GM12878 (cell line): Measurements from ENCODE around the gene NPLOC4. TPM values are rescaled to one million over a fixed set of nuclear protein-coding genes. Genes with fewer than 3 reads are reported as not detected.

Source experiments
- BHLHE40 ChIP-seq, 2 experiments: fragments of 450-650 bp in 1 of 2; IDR thresholded peaks; 2 replicates each; pipeline ENCODE4 v1.6.1; 2011 to 2017; ENCODE audit warnings: low read depth in 2 of 2, borderline replicate concordance in 1 of 2, improper control_type of control experiment in 1 of 2, low read length in 1 of 2, mild to moderate bottlenecking in 1 of 2
- CBX5 ChIP-seq: sonication (generic); IDR thresholded peaks from 2 replicates; pipeline ENCODE4 v1.6.1; 2016; ENCODE audit warnings: low read depth, moderate library complexity, mild to moderate bottlenecking, inconsistent platforms
- EGR1 ChIP-seq, 2 experiments: IDR thresholded peaks; 1 replicate in 1 of 2; 2 replicates in 1 of 2; pipeline ENCODE4 v1.6.1; 2011 to 2012; ENCODE audit warnings: low read depth in 2 of 2, low read length in 2 of 2, borderline replicate concordance in 1 of 2, mild to moderate bottlenecking in 1 of 2, moderate library complexity in 1 of 2
- HCFC1 ChIP-seq: fragments of 150-350 bp; IDR thresholded peaks from 2 replicates; pipeline ENCODE4 v1.6.1; 2014; ENCODE audit warnings: low read length
- RB1 ChIP-seq: fragments of 450-650 bp; formaldehyde crosslinking; IDR thresholded peaks from 2 replicates; pipeline ENCODE4 v1.6.1; 2017; ENCODE audit warnings: mild to moderate bottlenecking, borderline replicate concordance
- RBBP5 ChIP-seq: fragments of 200-600 bp; sonication (generic); conservative IDR thresholded peaks from 2 replicates; pipeline ENCODE4 v1.6.1; 2016
- SMARCA5 ChIP-seq: fragments of 450-650 bp; IDR thresholded peaks from 2 replicates; pipeline ENCODE4 v1.6.1; 2017; ENCODE audit warnings: mild to moderate bottlenecking
- SREBF2 ChIP-seq: IDR thresholded peaks from 2 replicates; pipeline ENCODE4 v1.6.1; 2012; ENCODE audit warnings: mild to moderate bottlenecking, low read length
- TCF12 ChIP-seq: IDR thresholded peaks from 2 replicates; pipeline ENCODE4 v1.6.1; 2011; ENCODE audit warnings: low read depth, mild to moderate bottlenecking, low read length
- YBX1 ChIP-seq: fragments of 450-650 bp; IDR thresholded peaks from 2 replicates; pipeline ENCODE4 v1.6.1; 2016; ENCODE audit warnings: antibody characterized with exemption
- ZNF384 ChIP-seq: IDR thresholded peaks from 2 replicates; pipeline ENCODE4 v1.6.1; 2012; ENCODE audit warnings: low read depth, mild to moderate bottlenecking, low read length, improper control_type of control experiment, borderline replicate concordance
- polyA plus RNA-seq, 11 experiments: library from polyadenylated mRNA; depleted of rRNA in 4 of 11; unstranded in 6 of 11; stranded (reverse) in 5 of 11; fragments of >200 nt; fragmentation: Nextera tagmentation in 4 of 11; fragmentation: Illumina TruSeq in 1 of 11; extraction: Ambion mirVana in 4 of 11; extraction: Trizol in 1 of 11; gene quantifications; 1 replicate in 1 of 11; 2 replicates in 10 of 11; pipeline versions ENCODE4 v1.2.1 to v1.2.3, GENCODE V29; 2011 to 2016; ENCODE audit warnings: inconsistent platforms in 2 of 11, missing spikeins in 2 of 11, low read depth in 1 of 11
- total RNA-seq, 4 experiments: library from RNA; depleted of rRNA in 3 of 4; stranded (reverse); fragments of >200 nt in 3 of 4; fragmentation: Illumina TruSeq in 1 of 4; extraction: Trizol in 1 of 4; gene quantifications; 2 replicates each; pipeline versions ENCODE4 v1.2.1 to v1.2.3, GENCODE V29; 2013 to 2021
- TF ChIP-seq, protein P1 (sequence below): IDR thresholded peaks from 2 replicates; pipeline ENCODE4 v1.6.1; 2011; ENCODE audit warnings: mild to moderate bottlenecking, low read depth, low read length, moderate library complexity; ENCODE audit not compliant: insufficient replicate concordance
- TF ChIP-seq, protein P2 (sequence below): fragments of 450-650 bp; conservative IDR thresholded peaks from 2 replicates; pipeline ENCODE4 v1.6.1; 2017; ENCODE audit warnings: mild to moderate bottlenecking, moderate library complexity
- TF ChIP-seq, protein P3 (sequence below): IDR thresholded peaks from 2 replicates; pipeline ENCODE4 v1.6.1; 2012; ENCODE audit warnings: low read depth, low read length, improper control_type of control experiment

NPLOC4 gene
- total and polyA plus RNA-seq, 10 of the 15 experiments (the other 5 are each of a cell fraction or from before 2014, with no cell fraction given), result 1.5 to 83.7 (median 45.8) TPM

DNA sequence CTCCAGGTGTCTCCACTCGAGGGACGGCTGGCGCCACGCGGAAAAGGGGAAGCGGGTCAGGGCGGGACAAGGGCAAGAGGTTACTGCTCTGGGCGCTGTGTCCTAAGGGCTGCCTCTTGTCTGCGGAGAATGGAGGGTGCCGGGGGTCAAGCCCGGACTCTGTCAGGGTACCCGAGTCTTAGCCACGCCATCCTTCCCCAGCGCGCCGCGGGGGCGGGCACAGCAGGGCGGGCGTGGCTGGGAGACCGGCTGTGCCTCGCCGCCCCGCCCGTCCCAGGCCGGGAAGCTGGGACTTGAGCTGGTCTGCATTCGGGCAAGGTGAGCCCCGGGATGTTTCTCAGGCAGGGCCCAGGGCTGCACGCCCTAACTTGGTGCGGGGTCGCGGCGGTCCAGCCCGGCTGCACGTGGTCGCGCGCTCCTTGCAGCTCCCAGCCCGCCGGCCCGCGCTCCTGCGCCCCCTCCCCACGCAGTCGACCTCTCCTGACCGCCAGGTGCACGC, 118.1 kb downstream of the NPLOC4 start (continued):
- TF ChIP-seq, protein P1, sequence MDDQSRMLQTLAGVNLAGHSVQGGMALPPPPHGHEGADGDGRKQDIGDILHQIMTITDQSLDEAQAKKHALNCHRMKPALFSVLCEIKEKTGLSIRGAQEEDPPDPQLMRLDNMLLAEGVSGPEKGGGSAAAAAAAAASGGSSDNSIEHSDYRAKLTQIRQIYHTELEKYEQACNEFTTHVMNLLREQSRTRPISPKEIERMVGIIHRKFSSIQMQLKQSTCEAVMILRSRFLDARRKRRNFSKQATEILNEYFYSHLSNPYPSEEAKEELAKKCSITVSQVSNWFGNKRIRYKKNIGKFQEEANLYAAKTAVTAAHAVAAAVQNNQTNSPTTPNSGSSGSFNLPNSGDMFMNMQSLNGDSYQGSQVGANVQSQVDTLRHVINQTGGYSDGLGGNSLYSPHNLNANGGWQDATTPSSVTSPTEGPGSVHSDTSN, result no peak
- TF ChIP-seq SMARCA5 (no peak), SREBF2 (no peak), RBBP5 (no peak), HCFC1 (no peak), TCF12 (peak; percentile 57), CBX5 (no peak), YBX1 (no peak), ZNF384 (no peak), BHLHE40 (IDR thresholded peaks at IDR 0.05; ENCODE audit: borderline replicate concordance in 1 of 2, low read depth in 2 of 2, low read length in 1 of 2) (peak in 1 of 2 experiments; percentile 3; a peak in 1 of 4 replicates), RB1 (no peak), EGR1 (IDR thresholded peaks at IDR 0.05; ENCODE audit: borderline replicate concordance in 1 of 2, low read depth in 2 of 2, low read length in 2 of 2) (peak in 1 of 2 experiments; percentile 89; a peak in 2 of 3 replicates)
- TF ChIP-seq, protein P2, sequence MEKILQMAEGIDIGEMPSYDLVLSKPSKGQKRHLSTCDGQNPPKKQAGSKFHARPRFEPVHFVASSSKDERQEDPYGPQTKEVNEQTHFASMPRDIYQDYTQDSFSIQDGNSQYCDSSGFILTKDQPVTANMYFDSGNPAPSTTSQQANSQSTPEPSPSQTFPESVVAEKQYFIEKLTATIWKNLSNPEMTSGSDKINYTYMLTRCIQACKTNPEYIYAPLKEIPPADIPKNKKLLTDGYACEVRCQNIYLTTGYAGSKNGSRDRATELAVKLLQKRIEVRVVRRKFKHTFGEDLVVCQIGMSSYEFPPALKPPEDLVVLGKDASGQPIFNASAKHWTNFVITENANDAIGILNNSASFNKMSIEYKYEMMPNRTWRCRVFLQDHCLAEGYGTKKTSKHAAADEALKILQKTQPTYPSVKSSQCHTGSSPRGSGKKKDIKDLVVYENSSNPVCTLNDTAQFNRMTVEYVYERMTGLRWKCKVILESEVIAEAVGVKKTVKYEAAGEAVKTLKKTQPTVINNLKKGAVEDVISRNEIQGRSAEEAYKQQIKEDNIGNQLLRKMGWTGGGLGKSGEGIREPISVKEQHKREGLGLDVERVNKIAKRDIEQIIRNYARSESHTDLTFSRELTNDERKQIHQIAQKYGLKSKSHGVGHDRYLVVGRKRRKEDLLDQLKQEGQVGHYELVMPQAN, result no peak
- TF ChIP-seq, protein P3, sequence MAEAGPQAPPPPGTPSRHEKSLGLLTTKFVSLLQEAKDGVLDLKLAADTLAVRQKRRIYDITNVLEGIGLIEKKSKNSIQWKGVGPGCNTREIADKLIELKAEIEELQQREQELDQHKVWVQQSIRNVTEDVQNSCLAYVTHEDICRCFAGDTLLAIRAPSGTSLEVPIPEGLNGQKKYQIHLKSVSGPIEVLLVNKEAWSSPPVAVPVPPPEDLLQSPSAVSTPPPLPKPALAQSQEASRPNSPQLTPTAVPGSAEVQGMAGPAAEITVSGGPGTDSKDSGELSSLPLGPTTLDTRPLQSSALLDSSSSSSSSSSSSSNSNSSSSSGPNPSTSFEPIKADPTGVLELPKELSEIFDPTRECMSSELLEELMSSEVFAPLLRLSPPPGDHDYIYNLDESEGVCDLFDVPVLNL, result no peak
